K562 (cell line): ENCODE results near the gene SNX12. TPM values are rescaled to one million over a fixed set of nuclear protein-coding genes. Genes with fewer than 3 reads are reported as not detected.
A peak's percentile ranks its signal among the peaks of the same experiment; 100 is the strongest.

Source experiments
- ATAC-seq: fragments of 200-7000 bp; cut with Tn5 transposase; 3 replicates; pipeline ENCODE4 v1.9.1; 2020; ENCODE audit warnings: moderate library complexity
- BruUV-seq: library from RNA; stranded (reverse); fragments of 400-500 nt; replicated peaks from 2 replicates; lab custom pipeline; 2021; lab: Mats Ljungman, UMichigan
- CTCF ChIA-PET: fragments of 300-600 bp; formaldehyde crosslinking; extraction: SDS; loops from one replicate; lab custom pipeline; 2021; ENCODE audit warnings: low intra/inter-chr PET ratio; lab: Yijun Ruan, JAX
- POLR2A ChIA-PET: fragments of 300-600, 350-650 bp; sonication (Branson Sonifier 250); formaldehyde crosslinking; extraction: SDS; loops from one replicate; lab custom pipeline; 2021; ENCODE audit warnings: antibody characterized with exemption, inconsistent platforms; lab: Yijun Ruan, JAX
- DNase-seq, 4 experiments: peaks; one replicate each; pipeline versions ENCODE4 v3.0.0 to v3.0.0-alpha.2; 2011 to 2018; ENCODE audit warnings: low spot score in 3 of 4, mixed read lengths in 3 of 4; ENCODE audit errors: extremely low read depth in 1 of 4
- FAIRE-seq: peaks from 2 replicates; lab custom pipeline; 2011; peaks lifted over from hg19 to GRCh38; lab: Jason Lieb, UNC
- H2AFZ ChIP-seq: 2 replicates; pipeline ENCODE4 v1.6.0; 2011; ENCODE audit warnings: low read depth, low read length, control low read depth, inconsistent platforms
- H3K27ac ChIP-seq: fragments of 200-600 bp; 3 replicates; pipeline ENCODE4 v1.8.0; 2011; ENCODE audit warnings: low read depth, mild to moderate bottlenecking, control low read depth, inconsistent platforms, low read length, moderate library complexity, mixed read lengths; ENCODE audit errors: extremely low read depth
- H3K27me3 ChIP-seq, 2 experiments: fragments of 300-600 bp in 1 of 2; 2 replicates in 1 of 2; 3 replicates in 1 of 2; pipeline versions ENCODE4 v1.6.0 to v1.8.0; 2011; ENCODE audit warnings: inconsistent platforms in 2 of 2, low read length in 2 of 2, mild to moderate bottlenecking in 1 of 2, mixed read lengths in 1 of 2, moderate library complexity in 1 of 2; ENCODE audit not compliant: control insufficient read depth in 2 of 2, insufficient read depth in 2 of 2
- H3K36me3 ChIP-seq: fragments of 300-600 bp; 3 replicates; pipeline ENCODE4 v1.8.0; 2011; ENCODE audit warnings: mild to moderate bottlenecking, low read length, inconsistent platforms; ENCODE audit not compliant: control insufficient read depth, insufficient read depth
- H3K4me1 ChIP-seq, 2 experiments: fragments of 200-600 bp in 1 of 2; replicated peaks in 1 of 2; 2 replicates in 1 of 2; 3 replicates in 1 of 2; pipeline versions ENCODE4 v1.5.1 to v1.8.0; 2011; ENCODE audit warnings: inconsistent platforms in 2 of 2, low read length in 2 of 2, mild to moderate bottlenecking in 1 of 2, mixed read lengths in 1 of 2, moderate library complexity in 1 of 2; ENCODE audit not compliant: control insufficient read depth in 2 of 2, insufficient read depth in 2 of 2
- H3K4me2 ChIP-seq: 2 replicates; pipeline ENCODE4 v1.6.1; 2011; ENCODE audit warnings: low read length, control low read depth, inconsistent platforms, mixed read lengths; ENCODE audit not compliant: insufficient read depth
- H3K4me3 ChIP-seq: fragments of 200-600 bp; sonication (generic), shearing (Covaris generic); 2 replicates; pipeline ENCODE4 v1.5.1; 2016; ENCODE audit warnings: control low read depth, inconsistent platforms
- H3K79me2 ChIP-seq: fragments of 200-600 bp; 3 replicates; pipeline ENCODE4 v1.8.0; 2011; ENCODE audit warnings: low read length, inconsistent platforms; ENCODE audit not compliant: control insufficient read depth, insufficient read depth
- H3K9ac ChIP-seq, 2 experiments: 2 replicates each; pipeline versions ENCODE4 v1.6.0 to v1.6.1; 2011; ENCODE audit warnings: low read depth in 2 of 2, low read length in 2 of 2, control low read depth in 1 of 2, inconsistent platforms in 1 of 2, mild to moderate bottlenecking in 1 of 2, mixed read lengths in 1 of 2; ENCODE audit not compliant: insufficient read depth in 1 of 2
- H3K9me1 ChIP-seq: one replicate; pipeline ENCODE4 v1.6.0; 2011; ENCODE audit warnings: inconsistent platforms, mild to moderate bottlenecking, low read length, moderate library complexity; ENCODE audit not compliant: control insufficient read depth, insufficient read depth
- H3K9me3 ChIP-seq: replicated peaks from 2 replicates; pipeline ENCODE4 v1.5.1; 2011; ENCODE audit warnings: low read depth, low read length, inconsistent platforms; ENCODE audit not compliant: control insufficient read depth, insufficient read depth
- H4K20me1 ChIP-seq: replicated peaks from 2 replicates; pipeline ENCODE4 v1.6.1; 2011; ENCODE audit warnings: low read length, inconsistent platforms, mixed read lengths; ENCODE audit not compliant: control insufficient read depth, insufficient read depth
- ARID1B ChIP-seq: fragments of 450-650 bp; IDR thresholded peaks from 2 replicates; pipeline ENCODE4 v1.6.1; 2016; ENCODE audit warnings: antibody characterized with exemption, mild to moderate bottlenecking, inconsistent platforms
- CBFA2T2 ChIP-seq: fragments of 450-650 bp; conservative IDR thresholded peaks from 2 replicates; pipeline ENCODE4 v1.6.1; 2017; ENCODE audit warnings: mild to moderate bottlenecking
- CBFA2T3 ChIP-seq: fragments of 450-650 bp; IDR thresholded peaks from 2 replicates; pipeline ENCODE4 v1.6.1; 2017
- DPF2 ChIP-seq: fragments of 450-650 bp; IDR thresholded peaks from 2 replicates; pipeline ENCODE4 v1.6.1; 2016
- NCOR1 ChIP-seq: fragments of 450-650 bp; IDR thresholded peaks from 2 replicates; pipeline ENCODE4 v1.6.1; 2016; ENCODE audit warnings: mild to moderate bottlenecking, moderate library complexity
- NFRKB ChIP-seq: fragments of 450-650 bp; IDR thresholded peaks from 2 replicates; pipeline ENCODE4 v1.6.1; 2016; ENCODE audit warnings: low read depth
- RFX7 ChIP-seq: fragments of 250-450 bp; sonication (Bioruptor Pico); IDR thresholded peaks from 2 replicates; pipeline ENCODE4 v1.5.1; 2021; ENCODE audit warnings: mild to moderate bottlenecking
- SPI1 ChIP-seq: IDR thresholded peaks from 2 replicates; pipeline ENCODE4 v1.6.1; 2011; ENCODE audit warnings: low read depth, low read length, control low read depth, borderline replicate concordance
- TAL1 ChIP-seq: fragments of 450-650 bp; IDR thresholded peaks from 2 replicates; pipeline ENCODE4 v1.6.1; 2016; ENCODE audit warnings: mild to moderate bottlenecking
- TCF3 ChIP-seq: sonication (generic); formaldehyde crosslinking; IDR thresholded peaks from 2 replicates; pipeline ENCODE4 v1.4.0; 2020; ENCODE audit warnings: mild to moderate bottlenecking, missing genetic modification reagents
- ZBTB7A ChIP-seq: IDR thresholded peaks from 2 replicates; pipeline ENCODE4 v1.6.1; 2011; ENCODE audit warnings: low read depth, mild to moderate bottlenecking, low read length, moderate library complexity, borderline replicate concordance; ENCODE audit not compliant: control insufficient read depth
- ZNF133 ChIP-seq: fragments of 250-450 bp; sonication (Bioruptor Pico); IDR thresholded peaks from 2 replicates; pipeline ENCODE4 v1.4.0; 2020; ENCODE audit warnings: mild to moderate bottlenecking
- ZNF143 ChIP-seq: sonication (generic); formaldehyde crosslinking; IDR thresholded peaks from 2 replicates; pipeline ENCODE4 v1.9.0; 2022; ENCODE audit warnings: mild to moderate bottlenecking, missing genetic modification reagents
- ZNF384 ChIP-seq: IDR thresholded peaks from 2 replicates; pipeline ENCODE4 v1.6.1; 2012; ENCODE audit warnings: low read depth, low read length, improper control_type of control experiment
- WGBS: fragments of 100-300 bp; shearing (Covaris generic); methylation state at CpG from one replicate; pipeline ENCODE4 v1.1.6; 2016; ENCODE audit warnings: low coverage, mixed read lengths; ENCODE audit not compliant: insufficient coverage; ENCODE audit errors: missing lambda C conversion rate; 5-methylcytosine and 5-hydroxymethylcytosine counted together
- in situ Hi-C: fragments of 300-500 bp; cut with MboI; formaldehyde crosslinking; loops from 4 replicates; pipeline ENCODE4 v1.15.0; 2018; ENCODE audit warnings: inconsistent platforms, mixed read lengths
- intact Hi-C: fragments of 100-400 bp; cut with micrococcal nuclease; formaldehyde crosslinking; loops from 2 replicates; pipeline ENCODE4 v1.14.2; 2022
- polyA plus RNA-seq, 8 experiments: library from polyadenylated mRNA; depleted of rRNA in 4 of 8; stranded (reverse) in 5 of 8; unstranded in 3 of 8; fragments of >200 nt; fragmentation: Nextera tagmentation in 2 of 8; fragmentation: Illumina TruSeq in 1 of 8; extraction: Ambion mirVana in 2 of 8; extraction: Trizol in 1 of 8; gene quantifications; 2 replicates each; pipeline versions ENCODE4 v1.2.1 to v1.2.3, GENCODE V29; 2011 to 2014; ENCODE audit warnings: inconsistent platforms in 1 of 8, missing spikeins in 1 of 8
- total RNA-seq, 7 experiments: library from RNA; depleted of rRNA in 6 of 7; stranded (reverse); fragments of >200 nt in 6 of 7; fragmentation: Illumina TruSeq in 2 of 7; extraction: Trizol in 2 of 7; gene quantifications; 2 replicates each; pipeline versions ENCODE4 v1.2.1 to v1.2.3, GENCODE V29; 2011 to 2021; ENCODE audit warnings: low replicate concordance in 1 of 7
- TF ChIP-seq, protein P1 (sequence below): IDR thresholded peaks from 3 replicates; pipeline ENCODE4 v1.6.1; 2011; ENCODE audit warnings: borderline replicate concordance, mild to moderate bottlenecking, moderate library complexity; ENCODE audit not compliant: insufficient read length; ENCODE audit errors: extremely low read depth
- TF ChIP-seq, protein P2 (sequence below): fragments of 150-350 bp; conservative IDR thresholded peaks from 2 replicates; pipeline ENCODE4 v1.6.1; 2014; ENCODE audit warnings: low read length

SNX12 gene
- total and polyA plus RNA-seq, 9 of the 15 experiments (the other 6 are each of a cell fraction or from before 2014, with no cell fraction given), result 12.7 to 50.3 (median 37.1) TPM

DNA sequence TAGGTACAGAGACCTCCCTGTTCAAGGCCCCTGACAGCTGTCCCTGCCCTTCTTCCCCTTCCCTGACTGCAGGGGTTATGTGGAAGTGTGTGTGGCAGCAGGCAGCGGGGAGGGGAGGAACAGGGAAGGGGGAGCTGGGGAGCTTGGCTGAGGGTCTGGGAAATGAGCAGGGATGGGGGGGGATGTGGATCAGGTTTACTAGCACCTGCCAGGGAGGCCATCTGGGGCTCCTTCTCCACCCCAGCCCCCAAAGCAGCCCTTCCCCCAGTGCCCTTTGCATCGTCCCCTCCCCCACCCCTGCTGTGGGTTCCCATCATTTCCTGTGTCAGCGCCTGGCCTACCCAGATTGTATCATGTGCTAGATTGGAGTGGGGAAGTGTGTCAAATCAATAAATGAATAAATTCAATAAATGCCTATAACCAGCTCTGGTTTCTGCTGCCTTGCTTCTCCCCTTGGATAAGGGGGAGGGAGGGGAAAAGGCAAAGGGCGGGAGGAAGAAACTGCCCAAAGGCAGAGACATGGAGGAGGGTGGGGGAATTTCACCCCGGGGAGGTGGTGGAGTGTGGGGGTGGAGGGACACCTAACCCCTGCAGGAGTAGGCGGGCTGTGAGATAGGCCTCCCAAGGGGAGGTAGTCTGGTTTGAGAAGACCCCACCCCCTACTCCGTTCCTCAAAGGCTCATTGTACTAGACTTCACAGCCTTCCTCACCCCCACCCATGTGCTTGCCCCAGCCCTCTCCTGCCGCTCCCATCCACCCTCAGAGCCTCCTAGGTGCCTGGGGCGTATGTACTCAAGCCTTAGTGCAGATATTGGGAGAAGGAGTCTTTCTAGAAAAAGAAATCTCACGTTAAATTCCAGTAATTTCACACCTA lies 35.2 kb upstream of the SNX12 start (continued):
- TF ChIP-seq, protein P1, sequence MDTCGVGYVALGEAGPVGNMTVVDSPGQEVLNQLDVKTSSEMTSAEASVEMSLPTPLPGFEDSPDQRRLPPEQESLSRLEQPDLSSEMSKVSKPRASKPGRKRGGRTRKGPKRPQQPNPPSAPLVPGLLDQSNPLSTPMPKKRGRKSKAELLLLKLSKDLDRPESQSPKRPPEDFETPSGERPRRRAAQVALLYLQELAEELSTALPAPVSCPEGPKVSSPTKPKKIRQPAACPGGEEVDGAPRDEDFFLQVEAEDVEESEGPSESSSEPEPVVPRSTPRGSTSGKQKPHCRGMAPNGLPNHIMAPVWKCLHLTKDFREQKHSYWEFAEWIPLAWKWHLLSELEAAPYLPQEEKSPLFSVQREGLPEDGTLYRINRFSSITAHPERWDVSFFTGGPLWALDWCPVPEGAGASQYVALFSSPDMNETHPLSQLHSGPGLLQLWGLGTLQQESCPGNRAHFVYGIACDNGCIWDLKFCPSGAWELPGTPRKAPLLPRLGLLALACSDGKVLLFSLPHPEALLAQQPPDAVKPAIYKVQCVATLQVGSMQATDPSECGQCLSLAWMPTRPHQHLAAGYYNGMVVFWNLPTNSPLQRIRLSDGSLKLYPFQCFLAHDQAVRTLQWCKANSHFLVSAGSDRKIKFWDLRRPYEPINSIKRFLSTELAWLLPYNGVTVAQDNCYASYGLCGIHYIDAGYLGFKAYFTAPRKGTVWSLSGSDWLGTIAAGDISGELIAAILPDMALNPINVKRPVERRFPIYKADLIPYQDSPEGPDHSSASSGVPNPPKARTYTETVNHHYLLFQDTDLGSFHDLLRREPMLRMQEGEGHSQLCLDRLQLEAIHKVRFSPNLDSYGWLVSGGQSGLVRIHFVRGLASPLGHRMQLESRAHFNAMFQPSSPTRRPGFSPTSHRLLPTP, result no peak
- TF ChIP-seq SPI1 (0 out of 2 replicates have a peak, but pooled peaks have one; percentile 12), NFRKB (0 out of 2 replicates have a peak, but pooled peaks have one; percentile 57), RFX7 (CRISPR knock-in tag) (no peak)

DNA sequence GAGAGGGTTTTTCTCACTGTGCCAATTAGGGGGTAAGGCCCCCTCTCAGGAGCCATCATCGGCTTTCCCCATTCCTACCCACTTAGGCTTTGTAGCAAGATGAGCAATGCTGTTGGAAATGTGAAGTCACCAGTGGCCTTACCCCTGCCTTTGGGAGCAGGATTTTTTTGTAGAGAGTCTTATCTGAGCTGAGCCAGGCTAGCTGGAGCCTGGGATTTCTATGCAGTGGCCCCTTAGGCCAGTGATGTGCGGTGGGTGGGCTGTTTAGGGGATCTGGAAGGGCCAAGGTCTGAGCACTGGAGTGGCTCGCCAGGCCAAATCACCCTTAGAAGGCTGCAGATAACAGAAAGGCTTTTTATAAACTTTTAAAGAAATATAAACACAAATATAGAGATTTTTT lies 34.2 kb upstream of the SNX12 start:
- ChIA-PET POLR2A (interaction anchor here (0.6 to 2.3 kb wide), 3 partner anchors 9 to 16 kb away, joined by 3 to 9 read pairs (median 3); partner anchors contain the start of genes IL2RG and MED12), CTCF (no interaction called here)
- Histone ChIP-seq H3K79me2 (peaks cover 24% of the 10 kb centered on the region), H4K20me1 (no peaks in the 10 kb centered on the region), H3K9me3 (no peaks in the 10 kb centered on the region), H3K4me2 (peak overlapping the region; percentile 39), H3K27me3 (no peaks in the 10 kb centered on the region), H3K36me3 (peaks cover 3% of the 10 kb centered on the region; the same call in 1 of the 3 replicates), H3K4me3 (no peak overlapping the region), H3K27ac (peak overlapping the region; percentile 91), H2AFZ (no peak overlapping the region), H3K9ac (peak overlapping the region; percentile 69 to 82; a peak in 2 of 4 replicates), H3K4me1 (peaks cover 46 to 60% of the 10 kb centered on the region in 2 experiments), H3K9me1 (no peaks in the 10 kb centered on the region)
- intact Hi-C loops (loop anchor here (2.0 kb wide), 1 partner anchor 69 kb away; no protein-coding TSS in a partner anchor), in situ Hi-C loops (no loop called here)
- ATAC-seq (peak; percentile 25), DNase-seq (peak in 2 of 4 experiments; percentile 49 to 77), FAIRE-seq (peak; percentile 82)
- 0% methylated on average over 1 of the region's 3 CpGs for WGBS
- BruUV-seq, result no TSS peak
- TF ChIP-seq, protein P2, sequence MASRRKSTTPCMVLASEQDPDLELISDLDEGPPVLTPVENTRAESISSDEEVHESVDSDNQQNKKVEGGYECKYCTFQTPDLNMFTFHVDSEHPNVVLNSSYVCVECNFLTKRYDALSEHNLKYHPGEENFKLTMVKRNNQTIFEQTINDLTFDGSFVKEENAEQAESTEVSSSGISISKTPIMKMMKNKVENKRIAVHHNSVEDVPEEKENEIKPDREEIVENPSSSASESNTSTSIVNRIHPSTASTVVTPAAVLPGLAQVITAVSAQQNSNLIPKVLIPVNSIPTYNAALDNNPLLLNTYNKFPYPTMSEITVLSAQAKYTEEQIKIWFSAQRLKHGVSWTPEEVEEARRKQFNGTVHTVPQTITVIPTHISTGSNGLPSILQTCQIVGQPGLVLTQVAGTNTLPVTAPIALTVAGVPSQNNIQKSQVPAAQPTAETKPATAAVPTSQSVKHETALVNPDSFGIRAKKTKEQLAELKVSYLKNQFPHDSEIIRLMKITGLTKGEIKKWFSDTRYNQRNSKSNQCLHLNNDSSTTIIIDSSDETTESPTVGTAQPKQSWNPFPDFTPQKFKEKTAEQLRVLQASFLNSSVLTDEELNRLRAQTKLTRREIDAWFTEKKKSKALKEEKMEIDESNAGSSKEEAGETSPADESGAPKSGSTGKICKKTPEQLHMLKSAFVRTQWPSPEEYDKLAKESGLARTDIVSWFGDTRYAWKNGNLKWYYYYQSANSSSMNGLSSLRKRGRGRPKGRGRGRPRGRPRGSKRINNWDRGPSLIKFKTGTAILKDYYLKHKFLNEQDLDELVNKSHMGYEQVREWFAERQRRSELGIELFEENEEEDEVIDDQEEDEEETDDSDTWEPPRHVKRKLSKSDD, result no peak
- TF ChIP-seq ZNF133 (no peak), TAL1 (peak; percentile 28; the same call in 1 of the 2 replicates), TCF3 (CRISPR knock-in tag) (peak; percentile 51), CBFA2T3 (peak; percentile 71), ZBTB7A (peak; percentile 70; the same call in 1 of the 2 replicates), ZNF384 (0 out of 2 replicates have a peak, but pooled peaks have one; percentile 9), ARID1B (peak; percentile 60), CBFA2T2 (peak; percentile 39), NCOR1 (peak; percentile 17; the same call in 1 of the 2 replicates), ZNF143 (CRISPR knock-in tag) (no peak), DPF2 (peak; percentile 61)
